GM12878 (cell line): ENCODE results near the gene TUBA8. TPM values are rescaled to one million over a fixed set of nuclear protein-coding genes. Genes with fewer than 3 reads are reported as not detected.
A peak's percentile ranks its signal among the peaks of the same experiment; 100 is the strongest.

Experiments used
- ATAC-seq: fragments of 200-7000 bp; cut with Tn5 transposase; 3 replicates; pipeline ENCODE4 v1.9.1; 2020; ENCODE audit warnings: mild to moderate bottlenecking, moderate library complexity
- BruUV-seq: library from RNA; stranded (reverse); fragments of 400-500 nt; replicated peaks from 2 replicates; lab custom pipeline; 2021; lab: Mats Ljungman, UMichigan
- CTCF ChIA-PET: fragments of 300-600 bp; sonication (Branson Sonifier 250); formaldehyde crosslinking; extraction: SDS; loops from one replicate; lab custom pipeline; 2021; ENCODE audit warnings: inconsistent platforms; lab: Yijun Ruan, JAX
- POLR2A ChIA-PET: fragments of 350-600 bp; formaldehyde crosslinking; extraction: SDS; loops from one replicate; lab custom pipeline; 2021; ENCODE audit warnings: inconsistent platforms; lab: Charles Lee
- RAD21 ChIA-PET: fragments of 300-600 bp; sonication (Branson Sonifier 250); formaldehyde crosslinking; loops from one replicate; lab custom pipeline; 2023; ENCODE audit warnings: antibody characterized with exemption; ENCODE audit not compliant: unreplicated experiment; lab: Charles Lee
- SMC1A ChIA-PET: fragments of 300-600 bp; sonication (Branson Sonifier 250); formaldehyde crosslinking; loops from one replicate; lab custom pipeline; 2023; ENCODE audit not compliant: unreplicated experiment, uncharacterized antibody; lab: Charles Lee
- DNase-seq: peaks from one replicate; pipeline ENCODE4 v3.0.0-alpha.2; 2011; ENCODE audit warnings: low read depth, low spot score
- FAIRE-seq: peaks from 3 replicates; lab custom pipeline; 2011; peaks lifted over from hg19 to GRCh38; lab: Jason Lieb, UNC
- H2AFZ ChIP-seq: 2 replicates; pipeline ENCODE4 v1.6.0; 2011; ENCODE audit warnings: low read depth, low read length, control low read depth; ENCODE audit not compliant: control insufficient read depth
- H3K27ac ChIP-seq: 2 replicates; pipeline ENCODE4 v1.5.1; 2011; ENCODE audit warnings: control low read depth; ENCODE audit not compliant: control insufficient read depth, insufficient read depth
- H3K27me3 ChIP-seq, 2 experiments: replicated peaks in 1 of 2; 2 replicates each; pipeline versions ENCODE4 v1.6.0 to v1.6.1; 2011; ENCODE audit warnings: low read length in 1 of 2; ENCODE audit not compliant: control insufficient read depth in 2 of 2, insufficient read depth in 2 of 2
- H3K36me3 ChIP-seq, 2 experiments: 2 replicates each; pipeline ENCODE4 v1.5.1; 2011; ENCODE audit warnings: low read length in 1 of 2; ENCODE audit not compliant: control insufficient read depth in 2 of 2, insufficient read depth in 2 of 2
- H3K4me1 ChIP-seq: 2 replicates; pipeline ENCODE4 v1.6.1; 2011; ENCODE audit warnings: mild to moderate bottlenecking, low read length, moderate library complexity, mixed read lengths; ENCODE audit not compliant: control insufficient read depth, insufficient read depth
- H3K4me2 ChIP-seq: 2 replicates; pipeline ENCODE4 v1.6.0; 2011; ENCODE audit warnings: control low read depth; ENCODE audit not compliant: control insufficient read depth, insufficient read depth
- H3K4me3 ChIP-seq: fragments of 200-600 bp; sonication (generic); 2 replicates; pipeline ENCODE4 v1.5.1; 2016
- H3K79me2 ChIP-seq: 2 replicates; pipeline ENCODE4 v1.6.0; 2011; ENCODE audit warnings: low read length; ENCODE audit not compliant: control insufficient read depth, insufficient read depth
- H3K9ac ChIP-seq: 2 replicates; pipeline ENCODE4 v1.8.0; 2011; ENCODE audit warnings: low read length, control low read depth, mixed read lengths; ENCODE audit not compliant: control insufficient read depth, insufficient read depth
- H3K9me3 ChIP-seq: replicated peaks from 3 replicates; pipeline ENCODE4 v1.5.1; 2011; ENCODE audit warnings: mild to moderate bottlenecking, low read length; ENCODE audit not compliant: control insufficient read depth, insufficient read depth
- H4K20me1 ChIP-seq: 2 replicates; pipeline ENCODE4 v1.6.0; 2011; ENCODE audit not compliant: control insufficient read depth, insufficient read depth
- RELA ChIP-seq: fragments of 450-650 bp; IDR thresholded peaks from 2 replicates; pipeline ENCODE4 v1.8.0; 2014; ENCODE audit warnings: borderline replicate concordance; ENCODE audit not compliant: partially characterized antibody
- TBL1XR1 ChIP-seq: IDR thresholded peaks from 2 replicates; pipeline ENCODE4 v1.6.1; 2012; ENCODE audit warnings: low read depth, low read length, improper control_type of control experiment
- ZNF384 ChIP-seq: IDR thresholded peaks from 2 replicates; pipeline ENCODE4 v1.6.1; 2012; ENCODE audit warnings: low read depth, mild to moderate bottlenecking, low read length, improper control_type of control experiment, borderline replicate concordance
- WGBS: methylation state at CpG from one replicate; pipeline ENCODE4 v1.1.6; 2016; ENCODE audit warnings: low lambda C conversion rate; ENCODE audit not compliant: insufficient replicate concordance, insufficient coverage; ENCODE audit errors: missing lambda C conversion rate; 5-methylcytosine and 5-hydroxymethylcytosine counted together
- in situ Hi-C: fragments of 300-500 bp; cut with MboI; formaldehyde crosslinking; loops from 9 replicates; pipeline ENCODE4 v1.14.3; 2018; ENCODE audit warnings: mixed read lengths
- intact Hi-C: fragments of 100-400 bp; cut with micrococcal nuclease; formaldehyde crosslinking; loops from one replicate; pipeline ENCODE4 v1.14.2; 2022; ENCODE audit not compliant: unreplicated experiment
- polyA plus RNA-seq, 11 experiments: library from polyadenylated mRNA; depleted of rRNA in 4 of 11; unstranded in 6 of 11; stranded (reverse) in 5 of 11; fragments of >200 nt; fragmentation: Nextera tagmentation in 4 of 11; fragmentation: Illumina TruSeq in 1 of 11; extraction: Ambion mirVana in 4 of 11; extraction: Trizol in 1 of 11; gene quantifications; 1 replicate in 1 of 11; 2 replicates in 10 of 11; pipeline versions ENCODE4 v1.2.1 to v1.2.3, GENCODE V29; 2011 to 2016; ENCODE audit warnings: inconsistent platforms in 2 of 11, missing spikeins in 2 of 11, low read depth in 1 of 11
- total RNA-seq, 4 experiments: library from RNA; depleted of rRNA in 3 of 4; stranded (reverse); fragments of >200 nt in 3 of 4; fragmentation: Illumina TruSeq in 1 of 4; extraction: Trizol in 1 of 4; gene quantifications; 2 replicates each; pipeline versions ENCODE4 v1.2.1 to v1.2.3, GENCODE V29; 2013 to 2021
- TF ChIP-seq, protein P1 (sequence below): fragments of 450-650 bp; formaldehyde crosslinking; IDR thresholded peaks from 2 replicates; pipeline ENCODE4 v1.5.0; 2022; ENCODE audit warnings: mild to moderate bottlenecking, missing genetic modification characterization

Gene TUBA8
- total and polyA plus RNA-seq, 10 of the 15 experiments (the other 5 are each of a cell fraction or from before 2014, with no cell fraction given): 2.2 to 30.3 (median 21.0) TPM

DNA sequence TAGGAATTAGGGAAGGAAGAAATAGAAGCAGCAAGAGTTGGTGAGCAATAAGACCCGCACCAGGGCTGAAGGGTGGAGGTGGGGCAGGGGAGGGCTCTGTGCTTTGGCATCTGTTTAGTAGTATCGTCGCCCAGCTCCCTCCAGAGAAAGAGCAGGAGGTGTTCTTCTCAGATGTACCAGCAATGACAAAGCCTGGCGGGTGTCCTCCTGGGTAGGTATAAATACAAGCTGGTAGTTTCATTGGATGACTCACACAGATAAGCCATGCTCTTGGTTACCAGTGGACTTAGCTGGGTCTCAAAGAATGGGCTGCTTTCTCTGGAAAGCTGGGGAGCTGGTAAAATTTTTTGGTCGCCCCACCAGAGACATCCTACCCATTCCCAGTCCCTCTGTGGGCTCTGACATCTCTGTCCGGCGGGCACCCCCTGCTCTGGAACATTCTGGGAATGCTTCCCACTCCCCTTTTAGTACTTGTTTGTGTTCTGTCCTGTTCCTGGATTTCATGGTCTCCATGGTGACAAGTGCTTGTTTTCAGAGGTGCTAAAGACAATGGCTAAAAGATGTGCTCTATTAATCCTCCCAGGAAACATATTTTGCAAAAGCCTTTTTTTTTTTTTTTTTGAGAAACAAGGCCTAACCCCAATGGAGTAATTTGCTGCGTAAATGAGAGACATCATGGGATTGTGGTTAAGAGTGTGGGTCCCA lies 15.4 kb upstream of the TUBA8 start:
- SMC1A ChIA-PET: interaction anchor here (1.0 to 2.9 kb wide), 3 partner anchors 10 to 18 kb away, joined by 7 to 16 read pairs (median 10); partner anchors contain the start of gene PEX26
- intact Hi-C loops: no loop called here
- BruUV-seq: no TSS peak
- H3K4me3 ChIP-seq: no peak overlapping the region
- H2AFZ ChIP-seq: no peak overlapping the region
- H3K9ac ChIP-seq: no peak overlapping the region
- FAIRE-seq (no peak), DNase-seq (no peak), ATAC-seq (peak; percentile 49)
- in situ Hi-C loops: no loop called here
- POLR2A ChIA-PET: interaction anchor here (0.9 to 1.1 kb wide), 2 partner anchors 9 to 18 kb away, joined by 3 read pairs; partner anchors contain the start of gene PEX26
- CTCF ChIA-PET: interaction anchor here (1.2 to 1.6 kb wide), 3 partner anchors 11 to 19 kb away, joined by 3 to 5 read pairs (median 4); no protein-coding TSS in a partner anchor
- TF ChIP-seq TBL1XR1 (no peak), RELA (no peak), ZNF384 (peak; percentile 17; the same call in 1 of the 2 replicates)
- TF ChIP-seq, protein P1, sequence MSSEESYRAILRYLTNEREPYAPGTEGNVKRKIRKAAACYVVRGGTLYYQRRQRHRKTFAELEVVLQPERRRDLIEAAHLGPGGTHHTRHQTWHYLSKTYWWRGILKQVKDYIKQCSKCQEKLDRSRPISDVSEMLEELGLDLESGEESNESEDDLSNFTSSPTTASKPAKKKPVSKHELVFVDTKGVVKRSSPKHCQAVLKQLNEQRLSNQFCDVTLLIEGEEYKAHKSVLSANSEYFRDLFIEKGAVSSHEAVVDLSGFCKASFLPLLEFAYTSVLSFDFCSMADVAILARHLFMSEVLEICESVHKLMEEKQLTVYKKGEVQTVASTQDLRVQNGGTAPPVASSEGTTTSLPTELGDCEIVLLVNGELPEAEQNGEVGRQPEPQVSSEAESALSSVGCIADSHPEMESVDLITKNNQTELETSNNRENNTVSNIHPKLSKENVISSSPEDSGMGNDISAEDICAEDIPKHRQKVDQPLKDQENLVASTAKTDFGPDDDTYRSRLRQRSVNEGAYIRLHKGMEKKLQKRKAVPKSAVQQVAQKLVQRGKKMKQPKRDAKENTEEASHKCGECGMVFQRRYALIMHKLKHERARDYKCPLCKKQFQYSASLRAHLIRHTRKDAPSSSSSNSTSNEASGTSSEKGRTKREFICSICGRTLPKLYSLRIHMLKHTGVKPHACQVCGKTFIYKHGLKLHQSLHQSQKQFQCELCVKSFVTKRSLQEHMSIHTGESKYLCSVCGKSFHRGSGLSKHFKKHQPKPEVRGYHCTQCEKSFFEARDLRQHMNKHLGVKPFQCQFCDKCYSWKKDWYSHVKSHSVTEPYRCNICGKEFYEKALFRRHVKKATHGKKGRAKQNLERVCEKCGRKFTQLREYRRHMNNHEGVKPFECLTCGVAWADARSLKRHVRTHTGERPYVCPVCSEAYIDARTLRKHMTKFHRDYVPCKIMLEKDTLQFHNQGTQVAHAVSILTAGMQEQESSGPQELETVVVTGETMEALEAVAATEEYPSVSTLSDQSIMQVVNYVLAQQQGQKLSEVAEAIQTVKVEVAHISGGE (CRISPR knock-in tag): no peak
- H3K4me1 ChIP-seq: peaks cover 28% of the 10 kb centered on the region
- 89% methylated on average over 8 of the region's 8 CpGs for WGBS
- peaks cover 2 to 6% of the 10 kb centered on the region in 2 experiments; a peak in 3 of 4 replicates for H3K36me3 ChIP-seq
- no peaks in the 10 kb centered on the region; the same call in 2 of the 3 replicates for H3K9me3 ChIP-seq
- RAD21 ChIA-PET: interaction anchor here (1.3 to 1.6 kb wide), 2 partner anchors 12 to 19 kb away, joined by 3 to 4 read pairs; no protein-coding TSS in a partner anchor
- no peaks in the 10 kb centered on the region for H3K27me3 ChIP-seq
- no peak overlapping the region for H3K4me2 ChIP-seq
- peak overlapping the region; percentile 58; the same call in 1 of the 2 replicates for H3K27ac ChIP-seq
- H4K20me1 ChIP-seq: no peaks in the 10 kb centered on the region
- H3K79me2 ChIP-seq: no peaks in the 10 kb centered on the region; the same call in 1 of the 2 replicates
